Brain microvascular endothelial cell (primary cell): ENCODE results near the gene IL23A.

Experiments used
- DNase-seq: peaks from one replicate; pipeline ENCODE4 v3.0.0-alpha.2; 2020
- H3K27ac ChIP-seq: fragments of 250-450 bp; sonication (Bioruptor Pico); 2 replicates; pipeline ENCODE4 v1.5.1; 2020; ENCODE audit warnings: mild to moderate bottlenecking, moderate library complexity
- H3K27me3 ChIP-seq: fragments of 250-450 bp; sonication (Bioruptor Pico); replicated peaks from 2 replicates; pipeline ENCODE4 v1.5.1; 2020; ENCODE audit warnings: mild to moderate bottlenecking
- H3K36me3 ChIP-seq: fragments of 250-450 bp; sonication (Bioruptor Pico); replicated peaks from 2 replicates; pipeline ENCODE4 v1.5.1; 2020; ENCODE audit warnings: mild to moderate bottlenecking
- H3K4me3 ChIP-seq: 2 replicates; pipeline ENCODE4 v1.5.1; 2011; ENCODE audit warnings: low read depth, mild to moderate bottlenecking, control low read depth, low read length, moderate library complexity
- in situ Hi-C: cut with HindIII; loops from 2 replicates; pipeline ENCODE4 v1.10.0; 2017; ENCODE audit warnings: low sequenced_read_pairs, low pct_ligation_motif_present
- TF ChIP-seq, protein P1 (sequence below): IDR thresholded peaks from 2 replicates; pipeline ENCODE4 v1.5.1; 2011; ENCODE audit warnings: low read depth, mild to moderate bottlenecking, moderate library complexity, low read length, control low read depth, inconsistent platforms; ENCODE audit errors: missing control alignments

The IL23A gene

GRCh38 chr12:56375598-56376434, 37.1 kb downstream of the IL23A start:
- TF ChIP-seq, protein P1, sequence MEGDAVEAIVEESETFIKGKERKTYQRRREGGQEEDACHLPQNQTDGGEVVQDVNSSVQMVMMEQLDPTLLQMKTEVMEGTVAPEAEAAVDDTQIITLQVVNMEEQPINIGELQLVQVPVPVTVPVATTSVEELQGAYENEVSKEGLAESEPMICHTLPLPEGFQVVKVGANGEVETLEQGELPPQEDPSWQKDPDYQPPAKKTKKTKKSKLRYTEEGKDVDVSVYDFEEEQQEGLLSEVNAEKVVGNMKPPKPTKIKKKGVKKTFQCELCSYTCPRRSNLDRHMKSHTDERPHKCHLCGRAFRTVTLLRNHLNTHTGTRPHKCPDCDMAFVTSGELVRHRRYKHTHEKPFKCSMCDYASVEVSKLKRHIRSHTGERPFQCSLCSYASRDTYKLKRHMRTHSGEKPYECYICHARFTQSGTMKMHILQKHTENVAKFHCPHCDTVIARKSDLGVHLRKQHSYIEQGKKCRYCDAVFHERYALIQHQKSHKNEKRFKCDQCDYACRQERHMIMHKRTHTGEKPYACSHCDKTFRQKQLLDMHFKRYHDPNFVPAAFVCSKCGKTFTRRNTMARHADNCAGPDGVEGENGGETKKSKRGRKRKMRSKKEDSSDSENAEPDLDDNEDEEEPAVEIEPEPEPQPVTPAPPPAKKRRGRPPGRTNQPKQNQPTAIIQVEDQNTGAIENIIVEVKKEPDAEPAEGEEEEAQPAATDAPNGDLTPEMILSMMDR, result no peak

DNA sequence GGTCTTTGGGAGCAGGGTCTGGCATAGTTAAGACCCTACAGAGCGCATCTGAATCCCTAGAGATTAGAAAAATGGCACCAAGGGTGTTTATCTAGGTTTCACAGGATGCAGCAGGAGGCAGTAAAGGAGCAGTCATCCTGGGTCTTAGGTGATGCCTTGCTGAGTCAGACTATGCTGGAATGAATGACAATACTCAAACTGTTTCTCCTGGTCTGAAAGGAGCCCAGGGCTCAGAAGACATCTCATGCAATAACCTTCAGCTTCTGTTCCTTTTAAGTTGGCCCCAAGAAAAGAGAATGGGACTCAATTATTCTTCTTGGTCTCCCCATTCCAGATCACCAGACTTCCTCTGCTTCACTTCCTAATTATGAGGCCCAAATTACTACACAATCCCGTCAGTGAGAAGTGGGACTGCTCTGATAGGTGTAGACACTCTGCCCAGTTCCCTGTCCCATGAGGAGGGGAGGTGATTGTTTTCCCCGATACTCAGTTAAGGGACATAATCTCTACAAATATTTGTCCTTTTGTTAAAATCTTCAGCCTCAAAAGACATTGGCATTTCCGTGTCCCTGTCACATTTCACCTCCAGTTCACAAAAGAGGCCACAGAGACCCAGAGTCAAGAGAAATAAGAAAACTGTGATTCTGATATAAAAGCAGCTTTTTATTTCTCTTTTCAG, 38.8 kb downstream of the IL23A start:
- Histone ChIP-seq H3K27me3 (no peaks in the 10 kb centered on the region), H3K36me3 (no peaks in the 10 kb centered on the region), H3K27ac (no peak overlapping the region), H3K4me3 (no peak overlapping the region)
- peak; percentile 16 for DNase-seq
- TF ChIP-seq, protein P1, result peak; percentile 35
- in situ Hi-C loops, result no loop called here

More at GRCh38 chr12:56375598-56376434, 37.1 kb downstream of the IL23A start:
- in situ Hi-C loops, result no loop called here
- no peak for DNase-seq
- H3K4me3 ChIP-seq, result no peak overlapping the region
- no peaks in the 10 kb centered on the region for H3K36me3 ChIP-seq
- no peaks in the 10 kb centered on the region for H3K27me3 ChIP-seq
- H3K27ac ChIP-seq, result no peak overlapping the region

- in situ Hi-C loops, result no loop called here
- TF ChIP-seq, protein P1, result no peak
- no peak overlapping the region for H3K4me3 ChIP-seq
These were observed 39.3 kb downstream of the IL23A start for GRCh38 chr12:56377989-56378316.

GRCh38 chr12:56382611-56383010, 43.9 kb downstream of the IL23A start:
- no peak overlapping the region for H3K4me3 ChIP-seq
- no peaks in the 10 kb centered on the region for H3K27me3 ChIP-seq
- in situ Hi-C loops, result no loop called here
- no peaks in the 10 kb centered on the region for H3K36me3 ChIP-seq
- DNase-seq, result no peak
- TF ChIP-seq, protein P1, result no peak
- H3K27ac ChIP-seq, result no peak overlapping the region

More at GRCh38 chr12:56377989-56378316, 39.3 kb downstream of the IL23A start:
- no peak overlapping the region for H3K27ac ChIP-seq
- no peak for DNase-seq
- H3K36me3 ChIP-seq, result no peaks in the 10 kb centered on the region
- no peaks in the 10 kb centered on the region for H3K27me3 ChIP-seq

GRCh38 chr12:56385873-56386272, 47.2 kb downstream of the IL23A start:
- DNase-seq, result no peak
- H3K27ac ChIP-seq, result no peak overlapping the region
- H3K36me3 ChIP-seq, result no peaks in the 10 kb centered on the region
- in situ Hi-C loops, result no loop called here
- no peak overlapping the region for H3K4me3 ChIP-seq
- TF ChIP-seq, protein P1, result no peak
- no peaks in the 10 kb centered on the region for H3K27me3 ChIP-seq
